WERI-Rb-1 (cell line): ENCODE data around the gene TMEM255B.
A peak's percentile ranks its signal among the peaks of the same experiment; 100 is the strongest.

Experiments
- DNase-seq: peaks from one replicate; pipeline ENCODE4 v3.0.0-alpha.2; 2020
- H3K27ac ChIP-seq: fragments of 250-450 bp; sonication (Bioruptor Pico); 2 replicates; pipeline ENCODE4 v1.5.1; 2020; ENCODE audit warnings: mild to moderate bottlenecking, moderate library complexity
- H3K27me3 ChIP-seq: fragments of 250-450 bp; sonication (Bioruptor Pico); 2 replicates; pipeline ENCODE4 v1.5.1; 2021; ENCODE audit warnings: mild to moderate bottlenecking, low read depth, moderate library complexity; ENCODE audit not compliant: insufficient read depth, severe bottlenecking
- H3K36me3 ChIP-seq: fragments of 250-450 bp; sonication (Bioruptor Pico); 2 replicates; pipeline ENCODE4 v1.5.1; 2020; ENCODE audit warnings: mild to moderate bottlenecking, moderate library complexity
- H3K4me3 ChIP-seq: 2 replicates; pipeline ENCODE4 v1.5.1; 2011; ENCODE audit warnings: low read depth, mild to moderate bottlenecking, control low read depth, low read length
- H3K9me3 ChIP-seq: fragments of 250-450 bp; sonication (Bioruptor Pico); 2 replicates; pipeline ENCODE4 v1.5.1; 2021; ENCODE audit warnings: mild to moderate bottlenecking, moderate library complexity; ENCODE audit not compliant: severe bottlenecking
- TF ChIP-seq, protein P1 (sequence below): IDR thresholded peaks from 2 replicates; pipeline ENCODE4 v1.5.1; 2011; ENCODE audit warnings: low read depth, mild to moderate bottlenecking, control low read depth, inconsistent platforms, low read length

TMEM255B gene

DNA sequence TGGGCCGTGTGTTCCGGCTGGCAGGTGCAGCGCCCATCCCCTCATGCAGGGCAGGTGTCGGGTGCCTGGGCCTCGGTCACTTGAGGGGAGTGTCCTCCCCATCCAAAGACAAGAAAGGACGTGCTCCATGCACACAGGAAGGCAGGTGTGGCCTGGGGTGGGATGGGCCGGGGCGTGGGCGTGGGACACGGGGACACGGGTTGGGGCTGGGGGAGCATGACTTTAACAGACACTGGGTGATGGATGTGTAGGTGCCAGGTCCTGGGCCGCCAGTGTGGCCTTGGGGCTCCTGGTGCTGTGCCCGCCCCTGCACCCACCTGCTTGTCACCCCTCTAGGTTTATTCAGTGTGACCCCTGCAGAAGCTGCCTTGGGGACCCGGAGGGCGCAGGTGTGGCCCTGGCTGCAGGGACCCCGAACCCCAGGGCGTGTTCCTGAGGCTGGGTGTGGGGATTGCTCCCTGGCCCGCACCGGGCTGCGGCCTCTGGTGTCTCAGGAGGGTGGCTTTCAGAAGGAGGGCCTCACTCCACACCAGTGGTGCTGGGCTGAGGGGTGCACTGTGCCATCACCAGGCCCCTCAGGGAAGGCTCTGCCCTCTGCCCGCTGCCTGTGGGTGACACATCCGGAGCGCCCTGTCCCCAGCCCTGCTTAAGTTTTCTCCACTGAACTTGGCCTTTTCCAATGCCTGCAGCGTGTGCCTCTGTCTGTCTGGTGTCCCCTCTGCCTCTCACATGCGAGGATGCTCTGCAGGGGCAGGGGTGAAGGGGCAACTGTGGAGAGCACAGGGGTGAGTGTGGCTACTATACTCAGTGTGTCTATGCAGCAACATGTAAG is 5.2 kb downstream of the TMEM255B start:
- H3K4me3 ChIP-seq, result no peak overlapping the region
- H3K9me3 ChIP-seq, result no peaks in the 10 kb centered on the region
- H3K36me3 ChIP-seq, result no peaks in the 10 kb centered on the region
- H3K27me3 ChIP-seq, result peaks cover 20% of the 10 kb centered on the region
- TF ChIP-seq, protein P1, sequence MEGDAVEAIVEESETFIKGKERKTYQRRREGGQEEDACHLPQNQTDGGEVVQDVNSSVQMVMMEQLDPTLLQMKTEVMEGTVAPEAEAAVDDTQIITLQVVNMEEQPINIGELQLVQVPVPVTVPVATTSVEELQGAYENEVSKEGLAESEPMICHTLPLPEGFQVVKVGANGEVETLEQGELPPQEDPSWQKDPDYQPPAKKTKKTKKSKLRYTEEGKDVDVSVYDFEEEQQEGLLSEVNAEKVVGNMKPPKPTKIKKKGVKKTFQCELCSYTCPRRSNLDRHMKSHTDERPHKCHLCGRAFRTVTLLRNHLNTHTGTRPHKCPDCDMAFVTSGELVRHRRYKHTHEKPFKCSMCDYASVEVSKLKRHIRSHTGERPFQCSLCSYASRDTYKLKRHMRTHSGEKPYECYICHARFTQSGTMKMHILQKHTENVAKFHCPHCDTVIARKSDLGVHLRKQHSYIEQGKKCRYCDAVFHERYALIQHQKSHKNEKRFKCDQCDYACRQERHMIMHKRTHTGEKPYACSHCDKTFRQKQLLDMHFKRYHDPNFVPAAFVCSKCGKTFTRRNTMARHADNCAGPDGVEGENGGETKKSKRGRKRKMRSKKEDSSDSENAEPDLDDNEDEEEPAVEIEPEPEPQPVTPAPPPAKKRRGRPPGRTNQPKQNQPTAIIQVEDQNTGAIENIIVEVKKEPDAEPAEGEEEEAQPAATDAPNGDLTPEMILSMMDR, result no peak
- H3K27ac ChIP-seq, result no peak overlapping the region
- peak; percentile 6 for DNase-seq

DNA sequence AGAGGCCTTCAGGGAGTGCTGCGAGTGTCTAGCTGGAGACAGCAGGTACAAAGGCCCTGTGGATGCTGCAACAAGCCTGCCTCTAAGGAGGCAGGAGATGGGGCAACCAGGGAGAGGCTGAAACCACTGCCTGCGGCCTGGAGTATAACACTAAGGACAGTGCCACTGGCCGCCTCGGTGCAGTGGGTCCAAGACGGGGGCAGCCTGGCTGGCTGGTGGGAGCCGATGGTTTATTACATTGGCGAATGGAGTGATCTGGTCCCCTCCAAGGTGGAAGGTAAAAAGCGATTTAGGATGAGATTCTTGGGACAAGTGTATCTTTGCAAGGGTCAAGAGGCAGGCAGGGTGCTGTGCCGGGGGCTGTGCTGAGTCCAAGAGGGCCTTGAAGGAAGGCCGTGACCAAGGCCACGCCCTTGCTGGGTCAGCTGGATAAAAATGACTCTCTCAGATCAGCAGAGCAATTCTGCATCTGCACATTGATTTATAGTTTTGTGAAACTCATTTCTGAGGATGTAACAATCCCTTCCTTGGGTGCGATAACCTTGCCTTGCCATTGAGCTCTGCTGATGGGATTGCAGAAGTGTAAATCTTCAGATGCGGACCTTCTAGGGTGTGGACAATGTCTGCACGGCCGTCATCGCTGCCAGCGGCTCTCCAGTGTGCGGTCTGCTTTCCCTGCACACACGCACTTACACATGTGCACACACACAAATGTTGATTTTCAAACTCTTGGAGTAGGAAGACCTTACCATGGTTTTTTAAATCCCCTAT is 6.0 kb downstream of the TMEM255B start:
- Histone ChIP-seq H3K9me3 (no peaks in the 10 kb centered on the region), H3K4me3 (no peak overlapping the region), H3K27ac (no peak overlapping the region), H3K27me3 (peaks cover 12% of the 10 kb centered on the region), H3K36me3 (no peaks in the 10 kb centered on the region)
- TF ChIP-seq, protein P1, result no peak
- DNase-seq, result peak; percentile 6

DNA sequence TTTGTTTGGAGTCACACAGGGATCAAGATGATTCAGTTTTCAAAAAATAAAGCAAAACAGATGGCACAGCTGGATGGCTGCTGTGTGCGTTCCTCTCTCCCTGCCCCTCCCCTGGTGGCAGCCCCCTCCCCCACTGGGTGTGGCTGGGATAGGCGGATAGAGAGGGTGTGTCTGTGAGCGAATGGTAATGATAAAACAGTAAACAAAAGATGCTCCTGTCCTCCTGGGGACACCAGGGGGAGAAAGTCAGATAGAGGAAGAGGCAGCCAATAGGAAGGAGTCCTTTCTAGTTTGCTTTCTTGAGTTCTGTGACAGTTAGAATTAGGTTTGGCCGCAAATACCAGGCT is 6.5 kb downstream of the TMEM255B start:
- no peak overlapping the region for H3K4me3 ChIP-seq
- peaks cover 8% of the 10 kb centered on the region for H3K27me3 ChIP-seq
- H3K9me3 ChIP-seq, result no peaks in the 10 kb centered on the region
- H3K36me3 ChIP-seq, result no peaks in the 10 kb centered on the region
- no peak for DNase-seq
- no peak overlapping the region for H3K27ac ChIP-seq
- TF ChIP-seq, protein P1, result no peak

DNA sequence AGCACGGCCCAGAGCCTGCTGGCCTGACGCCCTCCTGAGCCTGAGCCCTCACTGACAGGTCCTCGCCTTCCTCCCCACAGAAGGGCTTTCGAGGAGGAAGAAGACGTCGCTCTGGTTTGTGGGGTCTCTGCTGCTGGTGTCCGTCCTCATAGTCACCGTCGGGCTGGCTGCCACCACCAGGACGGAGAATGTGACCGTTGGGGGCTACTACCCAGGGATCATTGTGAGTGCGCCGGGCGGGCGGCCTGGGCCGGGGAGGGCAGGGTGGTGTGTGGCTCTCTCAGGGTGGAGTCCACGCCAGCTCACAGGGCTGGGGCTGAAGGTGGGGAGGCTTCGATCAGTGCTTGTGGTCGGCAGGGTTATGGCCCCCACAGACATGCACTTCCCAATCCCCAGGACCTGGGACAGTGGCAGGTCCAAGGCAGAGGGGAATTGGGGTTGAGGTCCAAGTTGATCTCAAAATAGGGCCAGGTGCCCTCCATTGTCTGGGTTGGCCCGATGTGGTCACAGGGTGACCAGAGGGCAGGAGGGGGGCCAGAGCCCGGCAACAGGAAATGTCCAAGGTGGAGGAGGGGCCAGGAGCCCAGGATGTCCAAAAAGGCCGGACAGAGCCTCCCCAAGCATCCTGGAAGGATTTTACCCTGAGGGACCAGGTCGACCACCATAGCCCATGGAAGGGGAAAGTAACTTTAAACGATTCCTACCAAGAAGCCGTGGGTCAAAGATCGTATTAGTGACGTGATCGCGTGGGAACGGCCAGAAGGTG is 7.2 kb downstream of the TMEM255B start:
- Histone ChIP-seq H3K27me3 (peaks cover 4% of the 10 kb centered on the region), H3K27ac (no peak overlapping the region), H3K9me3 (no peaks in the 10 kb centered on the region), H3K36me3 (no peaks in the 10 kb centered on the region), H3K4me3 (no peak overlapping the region)
- TF ChIP-seq, protein P1, result no peak
- DNase-seq, result no peak

DNA sequence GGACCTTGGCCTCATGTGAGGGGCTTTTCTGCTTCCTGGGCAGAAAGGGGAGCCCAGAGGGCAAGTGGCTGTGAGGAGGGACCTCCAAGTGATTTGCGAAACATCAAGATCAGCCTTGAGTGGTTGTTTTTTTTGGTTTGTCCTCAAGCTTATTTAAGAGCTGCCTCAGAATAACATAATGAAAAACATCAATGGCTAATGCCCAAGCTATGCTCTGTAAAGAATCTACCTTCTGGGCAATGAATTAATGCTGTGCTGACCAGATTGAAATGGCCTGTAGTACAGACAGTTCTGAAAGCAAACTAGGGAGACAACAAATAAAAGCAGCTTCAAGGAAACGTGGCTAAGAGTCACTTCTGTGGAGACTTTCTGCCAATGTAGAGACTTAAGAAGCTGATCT is 8.3 kb downstream of the TMEM255B start:
- Histone ChIP-seq H3K27ac (no peak overlapping the region), H3K9me3 (peaks cover 6% of the 10 kb centered on the region), H3K36me3 (no peaks in the 10 kb centered on the region), H3K4me3 (no peak overlapping the region), H3K27me3 (no peaks in the 10 kb centered on the region)
- no peak for DNase-seq
- TF ChIP-seq, protein P1, result no peak
